Neutrophil (primary cell): Measurements from ENCODE around the gene CPSF2.

Source experiments
- H3K27ac ChIP-seq: fragments of 200-600 bp; sonication (generic); 2 replicates; pipeline ENCODE4 v1.5.1; 2016; ENCODE audit warnings: mild to moderate bottlenecking, moderate library complexity
- H3K27me3 ChIP-seq: fragments of 200-600 bp; sonication (generic); 2 replicates; pipeline ENCODE4 v1.6.0; 2016; ENCODE audit warnings: mild to moderate bottlenecking
- H3K36me3 ChIP-seq: fragments of 200-600 bp; sonication (generic); 2 replicates; pipeline ENCODE4 v1.5.1; 2017
- H3K4me1 ChIP-seq, 2 experiments: fragments of 200-600 bp in 1 of 2; sonication (generic) in 1 of 2; 1 replicate in 1 of 2; 2 replicates in 1 of 2; pipeline versions ENCODE4 v1.5.1 to v1.6.1; 2013 to 2016; ENCODE audit warnings: low read depth in 1 of 2, low read length in 1 of 2, mild to moderate bottlenecking in 1 of 2, moderate library complexity in 1 of 2; ENCODE audit not compliant: control insufficient read depth in 1 of 2, insufficient read depth in 1 of 2
- H3K4me3 ChIP-seq, 2 experiments: fragments of 200-600 bp in 1 of 2; sonication (generic) in 1 of 2; 1 replicate in 1 of 2; 2 replicates in 1 of 2; pipeline ENCODE4 v1.5.1; 2013 to 2016; ENCODE audit warnings: low read depth in 1 of 2, low read length in 1 of 2, mild to moderate bottlenecking in 1 of 2, moderate library complexity in 1 of 2
- H3K9me3 ChIP-seq: fragments of 200-600 bp; sonication (generic); 2 replicates; pipeline ENCODE4 v1.5.1; 2016
- TF ChIP-seq, protein P1 (sequence below): fragments of 200-600 bp; sonication (generic); IDR thresholded peaks from 2 replicates; pipeline ENCODE4 v1.5.1; 2016; ENCODE audit warnings: antibody characterized with exemption

The CPSF2 gene

DNA sequence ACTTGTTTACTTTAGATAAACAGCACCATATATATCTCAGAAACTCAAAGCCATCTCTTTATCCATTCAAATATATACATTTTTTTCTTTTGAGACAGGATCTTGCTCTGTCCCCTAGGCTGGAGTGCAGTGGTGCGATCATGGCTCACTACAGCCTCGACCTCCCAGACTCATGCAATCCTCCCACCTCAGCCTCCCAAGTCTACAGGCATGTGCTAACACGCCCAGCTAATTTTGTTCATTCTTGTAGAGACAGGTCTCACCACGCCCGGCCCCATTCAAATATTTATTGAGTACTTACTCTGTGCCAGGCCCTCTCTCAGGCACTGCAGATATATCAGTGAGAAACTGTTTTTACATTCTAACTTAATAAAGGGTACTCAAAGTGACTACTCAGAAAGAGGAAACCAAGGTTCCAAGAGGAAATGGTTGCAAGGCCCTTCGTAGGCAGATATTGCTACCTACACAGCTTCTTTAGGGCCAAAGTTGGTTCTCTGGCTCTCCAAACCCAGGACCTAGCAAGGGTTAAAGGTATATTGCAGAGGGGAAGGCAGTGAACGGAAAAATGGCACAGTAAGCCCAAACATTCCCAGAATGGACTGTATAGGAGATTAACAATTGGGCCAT lies 18.3 kb upstream of the CPSF2 start:
- H3K9me3 ChIP-seq: no peaks in the 10 kb centered on the region
- TF ChIP-seq, protein P1, sequence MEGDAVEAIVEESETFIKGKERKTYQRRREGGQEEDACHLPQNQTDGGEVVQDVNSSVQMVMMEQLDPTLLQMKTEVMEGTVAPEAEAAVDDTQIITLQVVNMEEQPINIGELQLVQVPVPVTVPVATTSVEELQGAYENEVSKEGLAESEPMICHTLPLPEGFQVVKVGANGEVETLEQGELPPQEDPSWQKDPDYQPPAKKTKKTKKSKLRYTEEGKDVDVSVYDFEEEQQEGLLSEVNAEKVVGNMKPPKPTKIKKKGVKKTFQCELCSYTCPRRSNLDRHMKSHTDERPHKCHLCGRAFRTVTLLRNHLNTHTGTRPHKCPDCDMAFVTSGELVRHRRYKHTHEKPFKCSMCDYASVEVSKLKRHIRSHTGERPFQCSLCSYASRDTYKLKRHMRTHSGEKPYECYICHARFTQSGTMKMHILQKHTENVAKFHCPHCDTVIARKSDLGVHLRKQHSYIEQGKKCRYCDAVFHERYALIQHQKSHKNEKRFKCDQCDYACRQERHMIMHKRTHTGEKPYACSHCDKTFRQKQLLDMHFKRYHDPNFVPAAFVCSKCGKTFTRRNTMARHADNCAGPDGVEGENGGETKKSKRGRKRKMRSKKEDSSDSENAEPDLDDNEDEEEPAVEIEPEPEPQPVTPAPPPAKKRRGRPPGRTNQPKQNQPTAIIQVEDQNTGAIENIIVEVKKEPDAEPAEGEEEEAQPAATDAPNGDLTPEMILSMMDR: no peak

DNA sequence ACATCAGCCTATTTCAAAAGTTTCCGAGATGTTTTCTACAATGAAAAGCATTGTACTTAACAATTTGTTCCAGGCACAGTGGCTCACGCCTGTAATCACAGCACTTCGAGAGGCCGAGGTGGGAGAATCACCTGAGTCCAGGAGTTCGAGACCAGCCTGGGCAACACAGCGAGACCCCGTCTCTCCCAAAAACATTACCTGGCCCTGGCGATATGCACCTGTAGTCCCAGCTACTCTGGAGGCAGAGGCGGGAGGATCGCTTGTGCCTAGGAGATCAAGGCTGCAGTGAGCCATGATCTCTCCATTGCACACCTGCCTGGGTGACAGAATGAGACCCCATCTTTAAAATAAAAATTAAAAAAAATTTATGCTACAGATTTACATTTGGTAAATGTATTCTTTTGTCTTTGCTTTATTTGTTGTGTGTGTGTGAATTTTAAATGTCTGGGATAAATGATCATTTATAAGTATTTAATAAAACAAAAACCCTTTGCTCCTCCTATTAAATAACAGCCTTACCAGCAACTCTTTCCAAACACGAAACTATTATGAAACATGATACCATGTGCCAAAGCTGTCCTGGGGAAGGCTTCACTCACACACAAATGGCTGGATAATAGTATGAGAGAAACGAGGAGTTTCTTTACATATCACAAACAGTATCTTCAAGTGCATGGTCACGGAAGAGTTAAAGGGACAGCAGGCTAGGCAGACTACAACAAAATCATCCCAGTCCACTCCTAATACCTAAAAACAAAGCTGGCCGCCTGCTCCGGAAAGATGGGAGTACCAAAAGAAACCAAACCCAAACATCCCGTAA lies 16.5 kb upstream of the CPSF2 start:
- peak overlapping the region; percentile 96 for H3K27ac ChIP-seq
- H3K4me3 ChIP-seq: peak overlapping the region; percentile 85 to 100
- H3K9me3 ChIP-seq: no peaks in the 10 kb centered on the region
- H3K27me3 ChIP-seq: no peaks in the 10 kb centered on the region
- TF ChIP-seq, protein P1: no peak
- H3K36me3 ChIP-seq: no peaks in the 10 kb centered on the region
- H3K4me1 ChIP-seq: peaks cover 20 to 32% of the 10 kb centered on the region in 2 experiments

More for the DNA sequence above, 18.3 kb upstream of the CPSF2 start:
- Histone ChIP-seq H3K27me3 (no peaks in the 10 kb centered on the region), H3K36me3 (no peaks in the 10 kb centered on the region), H3K4me1 (peaks cover 20 to 32% of the 10 kb centered on the region in 2 experiments), H3K4me3 (no peak overlapping the region), H3K27ac (peak overlapping the region; percentile 54)

DNA sequence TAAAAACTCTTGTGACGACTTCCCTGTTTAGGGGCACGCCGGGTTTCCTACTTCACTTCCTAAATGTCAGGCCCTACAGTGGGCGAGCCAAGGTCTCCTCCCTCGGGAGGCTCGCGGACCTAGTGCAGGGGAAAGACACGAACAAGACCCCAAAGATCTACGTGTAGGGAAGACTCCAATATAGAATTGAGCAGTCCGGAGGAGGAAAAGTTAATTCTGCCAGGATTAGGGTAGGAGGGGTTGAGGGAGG lies 16.0 kb upstream of the CPSF2 start:
- peaks cover 20 to 32% of the 10 kb centered on the region in 2 experiments for H3K4me1 ChIP-seq
- no peaks in the 10 kb centered on the region for H3K27me3 ChIP-seq
- TF ChIP-seq, protein P1: no peak
- no peaks in the 10 kb centered on the region for H3K9me3 ChIP-seq
- H3K27ac ChIP-seq: peak overlapping the region; percentile 96
- no peaks in the 10 kb centered on the region for H3K36me3 ChIP-seq
- peak overlapping the region; percentile 85 to 100 for H3K4me3 ChIP-seq

DNA sequence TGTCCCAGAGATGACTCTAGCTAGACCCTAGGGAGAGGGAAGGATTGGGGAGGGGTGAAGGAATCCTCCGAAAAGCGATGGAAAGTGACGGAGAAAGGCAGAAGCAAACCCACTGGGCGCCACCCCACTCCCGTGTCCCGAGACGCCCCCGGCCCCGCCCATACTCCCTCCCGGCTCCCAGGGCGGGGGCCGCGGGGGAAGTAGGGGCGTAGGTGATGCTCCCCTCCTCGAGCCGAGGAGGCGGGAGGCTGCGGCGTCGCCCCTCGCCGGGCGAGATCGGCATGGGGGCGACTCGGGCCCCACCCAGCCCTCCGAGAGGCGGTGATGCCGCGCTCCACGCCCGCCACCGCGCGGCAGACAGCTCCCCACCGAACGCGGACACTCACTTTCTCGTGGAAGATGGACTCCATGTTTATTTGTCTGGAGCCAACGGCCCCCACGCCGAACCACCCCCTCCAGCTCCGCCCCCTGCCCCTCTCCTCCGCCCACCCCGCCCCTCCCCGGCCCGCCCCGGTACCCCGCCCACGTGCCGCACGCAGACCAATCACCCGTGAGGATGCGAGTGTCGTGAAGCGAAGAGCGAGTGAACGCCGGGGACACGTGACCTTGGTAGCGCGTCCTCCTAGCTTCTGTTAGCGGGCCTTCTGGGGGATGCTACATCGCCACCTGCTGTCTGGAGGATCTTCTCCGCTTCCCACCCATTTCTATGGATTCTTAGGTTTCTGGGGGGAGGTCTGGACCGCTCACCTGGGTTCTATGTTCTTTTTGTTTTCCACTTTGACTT lies 15.4 kb upstream of the CPSF2 start, which contains the start of gene ATXN3:
Gene ATXN3, minus strand, starts transcription at position 440 of the 784 bp plus-strand sequence. Its CDS starts 30 bp downstream, at position 410.
- peak within 1 kb of the TSS; percentile 96 for H3K27ac ChIP-seq
- H3K27me3 ChIP-seq: no peaks in the 10 kb centered on the region
- H3K36me3 ChIP-seq: no peaks in the 10 kb centered on the region
- TF ChIP-seq, protein P1: peak; percentile 77
- H3K4me3 ChIP-seq: peak within 1 kb of the TSS; percentile 85 to 100
- peaks cover 20 to 32% of the 10 kb centered on the region in 2 experiments for H3K4me1 ChIP-seq
- H3K9me3 ChIP-seq: no peaks in the 10 kb centered on the region

DNA sequence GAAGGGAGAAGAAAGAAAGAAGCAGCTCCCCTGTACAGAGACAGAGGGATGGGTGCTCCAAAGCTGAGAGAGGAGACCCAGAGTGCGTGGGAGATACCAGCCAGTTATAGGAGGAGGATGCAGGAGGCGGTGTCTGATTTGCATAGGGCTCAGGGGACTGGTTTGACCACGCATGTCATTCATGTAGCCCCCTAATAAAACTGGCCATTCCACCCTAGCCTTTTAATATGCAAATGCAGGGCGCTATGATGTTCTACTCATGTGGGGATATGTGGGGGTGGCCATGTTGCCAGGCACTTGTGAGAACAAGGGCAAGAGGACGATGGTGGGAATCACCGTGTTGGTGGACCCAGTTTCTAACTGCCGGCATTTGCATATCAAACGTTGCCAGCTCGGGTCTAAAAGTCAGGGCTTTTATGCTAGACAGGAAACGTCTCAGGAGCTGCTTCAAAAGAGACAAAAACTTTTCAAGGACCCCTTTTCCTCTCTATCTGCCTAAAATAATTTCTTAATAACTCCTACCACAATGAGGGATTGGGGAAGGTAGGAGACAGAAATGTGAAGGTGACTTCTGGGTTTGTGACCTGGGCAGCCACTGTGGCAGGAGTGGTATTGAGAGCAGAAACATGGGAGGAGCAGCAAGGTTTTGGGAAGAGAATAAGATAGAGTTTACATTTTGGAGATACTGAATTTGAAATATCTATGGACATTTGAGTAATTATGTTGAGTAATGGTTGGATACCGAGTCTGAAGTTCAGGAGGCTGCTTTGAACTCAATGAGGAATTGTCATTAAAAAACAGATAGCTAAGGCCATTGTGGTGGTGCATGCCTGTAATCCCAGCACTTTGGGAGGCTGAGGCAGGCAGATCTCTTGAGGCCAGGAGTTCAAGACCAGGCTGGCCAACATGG lies 13.2 kb upstream of the CPSF2 start:
- Histone ChIP-seq H3K4me3 (no peak overlapping the region), H3K27ac (no peak overlapping the region), H3K36me3 (no peaks in the 10 kb centered on the region), H3K9me3 (no peaks in the 10 kb centered on the region), H3K4me1 (peaks cover 16 to 28% of the 10 kb centered on the region in 2 experiments), H3K27me3 (no peaks in the 10 kb centered on the region)
- TF ChIP-seq, protein P1: no peak
